ENCODE results near the gene ARAP2.

The ARAP2 gene

GRCh38 chr4:36054694-36055422 lies 189.5 kb downstream of the ARAP2 start:
- H3K4me1 Mint-ChIP-seq (ENCODE audit: low read depth) = no peaks in the 10 kb centered on the region
- no peaks in the 10 kb centered on the region for H3K9me3 Mint-ChIP-seq
- no peaks in the 10 kb centered on the region for H3K36me3 Mint-ChIP-seq (ENCODE audit: low read depth)
- H3K4me3 Mint-ChIP-seq = no peak overlapping the region
- no peaks in the 10 kb centered on the region for H3K27me3 Mint-ChIP-seq (ENCODE audit: low read depth)
- no peak overlapping the region for H3K27ac Mint-ChIP-seq

- Mint-ChIP-seq H3K4me1 (ENCODE audit: low read depth) (no peaks in the 10 kb centered on the region), H3K9me3 (no peaks in the 10 kb centered on the region), H3K36me3 (ENCODE audit: low read depth) (no peaks in the 10 kb centered on the region), H3K27me3 (ENCODE audit: low read depth) (no peaks in the 10 kb centered on the region), H3K4me3 (no peak overlapping the region), H3K27ac (no peak overlapping the region)
Measured at GRCh38 chr4:36053930-36054329, 190.4 kb downstream of the ARAP2 start.

GRCh38 chr4:36051634-36052033 lies 192.7 kb downstream of the ARAP2 start:
- Mint-ChIP-seq H3K9me3 (no peaks in the 10 kb centered on the region), H3K36me3 (ENCODE audit: low read depth) (no peaks in the 10 kb centered on the region), H3K4me1 (ENCODE audit: low read depth) (no peaks in the 10 kb centered on the region), H3K27ac (no peak overlapping the region), H3K4me3 (no peak overlapping the region), H3K27me3 (ENCODE audit: low read depth) (no peaks in the 10 kb centered on the region)

GRCh38 chr4:36046026-36046425 lies 198.3 kb downstream of the ARAP2 start:
- no peaks in the 10 kb centered on the region for H3K36me3 Mint-ChIP-seq (ENCODE audit: low read depth)
- no peak overlapping the region for H3K4me3 Mint-ChIP-seq
- no peak overlapping the region for H3K27ac Mint-ChIP-seq
- H3K27me3 Mint-ChIP-seq (ENCODE audit: low read depth) = no peaks in the 10 kb centered on the region
- H3K4me1 Mint-ChIP-seq (ENCODE audit: low read depth) = no peaks in the 10 kb centered on the region
- H3K9me3 Mint-ChIP-seq = no peaks in the 10 kb centered on the region

- H3K9me3 Mint-ChIP-seq = no peaks in the 10 kb centered on the region
- H3K4me3 Mint-ChIP-seq = no peak overlapping the region
- H3K27ac Mint-ChIP-seq = no peak overlapping the region
- H3K27me3 Mint-ChIP-seq (ENCODE audit: low read depth) = no peaks in the 10 kb centered on the region
- no peaks in the 10 kb centered on the region for H3K4me1 Mint-ChIP-seq (ENCODE audit: low read depth)
- no peaks in the 10 kb centered on the region for H3K36me3 Mint-ChIP-seq (ENCODE audit: low read depth)
Measured at GRCh38 chr4:36043901-36044300, 200.4 kb downstream of the ARAP2 start.

- Mint-ChIP-seq H3K4me1 (ENCODE audit: low read depth) (no peaks in the 10 kb centered on the region), H3K9me3 (no peaks in the 10 kb centered on the region), H3K36me3 (ENCODE audit: low read depth) (no peaks in the 10 kb centered on the region), H3K27me3 (ENCODE audit: low read depth) (no peaks in the 10 kb centered on the region), H3K4me3 (no peak overlapping the region), H3K27ac (no peak overlapping the region)
Measured at GRCh38 chr4:36043241-36043640, 201.1 kb downstream of the ARAP2 start.

GRCh38 chr4:36042122-36042970 lies 202.0 kb downstream of the ARAP2 start:
- Mint-ChIP-seq H3K27ac (no peak overlapping the region), H3K27me3 (ENCODE audit: low read depth) (no peaks in the 10 kb centered on the region), H3K9me3 (no peaks in the 10 kb centered on the region), H3K4me1 (ENCODE audit: low read depth) (no peaks in the 10 kb centered on the region), H3K4me3 (no peak overlapping the region), H3K36me3 (ENCODE audit: low read depth) (no peaks in the 10 kb centered on the region)

GRCh38 chr4:36041340-36041739 lies 203.0 kb downstream of the ARAP2 start:
- Mint-ChIP-seq H3K36me3 (ENCODE audit: low read depth) (no peaks in the 10 kb centered on the region), H3K9me3 (no peaks in the 10 kb centered on the region), H3K4me1 (ENCODE audit: low read depth) (no peaks in the 10 kb centered on the region), H3K27me3 (ENCODE audit: low read depth) (no peaks in the 10 kb centered on the region), H3K4me3 (no peak overlapping the region), H3K27ac (no peak overlapping the region)

GRCh38 chr4:36039026-36039425 lies 205.3 kb downstream of the ARAP2 start:
- Mint-ChIP-seq H3K36me3 (ENCODE audit: low read depth) (no peaks in the 10 kb centered on the region), H3K4me3 (no peak overlapping the region), H3K27me3 (ENCODE audit: low read depth) (no peaks in the 10 kb centered on the region), H3K27ac (no peak overlapping the region), H3K9me3 (peaks cover 5% of the 10 kb centered on the region), H3K4me1 (ENCODE audit: low read depth) (no peaks in the 10 kb centered on the region)

- no peak overlapping the region for H3K27ac Mint-ChIP-seq
- H3K36me3 Mint-ChIP-seq (ENCODE audit: low read depth) = no peaks in the 10 kb centered on the region
- H3K27me3 Mint-ChIP-seq (ENCODE audit: low read depth) = no peaks in the 10 kb centered on the region
- peaks cover 5% of the 10 kb centered on the region for H3K9me3 Mint-ChIP-seq
- no peaks in the 10 kb centered on the region for H3K4me1 Mint-ChIP-seq (ENCODE audit: low read depth)
- H3K4me3 Mint-ChIP-seq = no peak overlapping the region
Measured at GRCh38 chr4:36038491-36038890, 205.8 kb downstream of the ARAP2 start.

GRCh38 chr4:36037127-36037526 lies 207.2 kb downstream of the ARAP2 start:
- no peaks in the 10 kb centered on the region for H3K27me3 Mint-ChIP-seq (ENCODE audit: low read depth)
- no peak overlapping the region for H3K4me3 Mint-ChIP-seq
- no peak overlapping the region for H3K27ac Mint-ChIP-seq
- peaks cover 5% of the 10 kb centered on the region for H3K9me3 Mint-ChIP-seq
- H3K36me3 Mint-ChIP-seq (ENCODE audit: low read depth) = no peaks in the 10 kb centered on the region
- H3K4me1 Mint-ChIP-seq (ENCODE audit: low read depth) = no peaks in the 10 kb centered on the region

- H3K9me3 Mint-ChIP-seq = peaks cover 4% of the 10 kb centered on the region
- H3K4me3 Mint-ChIP-seq = no peak overlapping the region
- no peak overlapping the region for H3K27ac Mint-ChIP-seq
- no peaks in the 10 kb centered on the region for H3K27me3 Mint-ChIP-seq (ENCODE audit: low read depth)
- H3K36me3 Mint-ChIP-seq (ENCODE audit: low read depth) = no peaks in the 10 kb centered on the region
- no peaks in the 10 kb centered on the region for H3K4me1 Mint-ChIP-seq (ENCODE audit: low read depth)
Measured at GRCh38 chr4:36029951-36030350, 214.4 kb downstream of the ARAP2 start.

- no peaks in the 10 kb centered on the region for H3K36me3 Mint-ChIP-seq (ENCODE audit: low read depth)
- no peaks in the 10 kb centered on the region for H3K9me3 Mint-ChIP-seq
- H3K4me3 Mint-ChIP-seq = no peak overlapping the region
- no peaks in the 10 kb centered on the region for H3K4me1 Mint-ChIP-seq (ENCODE audit: low read depth)
- no peaks in the 10 kb centered on the region for H3K27me3 Mint-ChIP-seq (ENCODE audit: low read depth)
- H3K27ac Mint-ChIP-seq = no peak overlapping the region
Measured at GRCh38 chr4:36027203-36027602, 217.1 kb downstream of the ARAP2 start.

- Mint-ChIP-seq H3K9me3 (no peaks in the 10 kb centered on the region), H3K27me3 (ENCODE audit: low read depth) (no peaks in the 10 kb centered on the region), H3K36me3 (ENCODE audit: low read depth) (no peaks in the 10 kb centered on the region), H3K4me3 (no peak overlapping the region), H3K27ac (no peak overlapping the region), H3K4me1 (ENCODE audit: low read depth) (no peaks in the 10 kb centered on the region)
Measured at GRCh38 chr4:36026348-36026880, 217.9 kb downstream of the ARAP2 start.
